CD4-positive, alpha-beta T cell (primary cell): ENCODE measurements around the gene HHEX. TPM values are rescaled to one million over a fixed set of nuclear protein-coding genes. Genes with fewer than 3 reads are reported as not detected.

Experiments used
- ATAC-seq: fragments of 200-7000 bp; cut with Tn5 transposase; one replicate; pipeline ENCODE4 v1.10.0; 2022; ENCODE audit warnings: mild to moderate bottlenecking; ENCODE audit not compliant: poor library complexity
- CTCF ChIA-PET: fragments of 350-600 bp; sonication (Branson Sonifier 250); formaldehyde crosslinking; loops from one replicate; lab custom pipeline; 2021; ENCODE audit warnings: antibody characterized with exemption, inconsistent platforms; lab: Charles Lee
- POLR2A ChIA-PET: fragments of 350-600 bp; sonication (Branson Sonifier 250); formaldehyde crosslinking; loops from one replicate; lab custom pipeline; 2021; ENCODE audit warnings: antibody characterized with exemption, inconsistent platforms; lab: Charles Lee
- DNase-seq, 14 experiments: peaks; one replicate each; pipeline ENCODE4 v3.0.0-alpha.2; 2013 to 2020; ENCODE audit warnings: mixed read lengths in 2 of 14
- H3K27ac ChIP-seq, 2 donors: one replicate each; pipeline versions ENCODE4 v1.5.1 to v1.7.0; 2013; ENCODE audit warnings: low read length in 2 of 2, low read depth in 1 of 2, mild to moderate bottlenecking in 1 of 2
- H3K27me3 ChIP-seq, 2 experiments: 1 replicate in 1 of 2; 2 replicates in 1 of 2; pipeline versions ENCODE4 v1.6.1 to v1.7.0; 2013; ENCODE audit warnings: low read length in 2 of 2, control low read depth in 1 of 2, mild to moderate bottlenecking in 1 of 2, moderate library complexity in 1 of 2; ENCODE audit not compliant: insufficient read depth in 2 of 2, control insufficient read depth in 1 of 2
- H3K36me3 ChIP-seq: one replicate; pipeline ENCODE4 v1.6.1; 2013; ENCODE audit warnings: low read length, control low read depth; ENCODE audit not compliant: insufficient read depth
- H3K4me1 ChIP-seq: one replicate; pipeline ENCODE4 v1.6.1; 2013; ENCODE audit warnings: low read length, control low read depth; ENCODE audit not compliant: insufficient read depth
- H3K4me3 ChIP-seq: one replicate; pipeline ENCODE4 v1.5.1; 2013; ENCODE audit warnings: mild to moderate bottlenecking, low read length, moderate library complexity
- H3K9me3 ChIP-seq, 2 experiments: 1 replicate in 1 of 2; 2 replicates in 1 of 2; pipeline versions ENCODE4 v1.6.1 to v1.7.0; 2013; ENCODE audit warnings: low read length in 2 of 2, mild to moderate bottlenecking in 2 of 2, control low read depth in 1 of 2, moderate library complexity in 1 of 2; ENCODE audit not compliant: control insufficient read depth in 1 of 2, insufficient read depth in 1 of 2
- H3K27ac Mint-ChIP-seq: one replicate; pipeline ENCODE4 v1.8.0; 2020; ENCODE audit warnings: mixed read lengths
- H3K27me3 Mint-ChIP-seq: one replicate; pipeline ENCODE4 v1.8.0; 2021; ENCODE audit warnings: mixed read lengths
- H3K36me3 Mint-ChIP-seq: one replicate; pipeline ENCODE4 v1.8.0; 2021; ENCODE audit warnings: low read depth, mixed read lengths
- H3K4me1 Mint-ChIP-seq: one replicate; pipeline ENCODE4 v1.8.0; 2021; ENCODE audit warnings: low read depth, mixed read lengths
- H3K4me3 Mint-ChIP-seq: one replicate; pipeline ENCODE4 v1.8.0; 2020; ENCODE audit warnings: mild to moderate bottlenecking, mixed read lengths
- H3K9me3 Mint-ChIP-seq: one replicate; pipeline ENCODE4 v1.8.0; 2020; ENCODE audit warnings: mixed read lengths
- intact Hi-C, 2 experiments: fragments of 100-400 bp; cut with DNase I in 1 of 2; cut with micrococcal nuclease in 1 of 2; formaldehyde crosslinking; loops; one replicate each; pipeline versions ENCODE4 v1.15.1 to v1.9.0; 2023 to 2025; cut with DNase I, micrococcal nuclease
- total RNA-seq, 174 experiments: library from RNA in 2 of 174; stranded (reverse) in 2 of 174; gene quantifications; one replicate each; pipeline ENCODE4 v1.2.3 and lab custom pipeline; 2021 to 2026
- TF ChIP-seq, protein P1 (sequence below): fragments of 200-600 bp; IDR thresholded peaks from one replicate; pipeline ENCODE4 v1.8.0; 2022; ENCODE audit warnings: antibody characterized with exemption, mild to moderate bottlenecking

Gene HHEX
- total RNA-seq, 2 experiments from 2014 or later, result 0.96 to 1.0 TPM

DNA sequence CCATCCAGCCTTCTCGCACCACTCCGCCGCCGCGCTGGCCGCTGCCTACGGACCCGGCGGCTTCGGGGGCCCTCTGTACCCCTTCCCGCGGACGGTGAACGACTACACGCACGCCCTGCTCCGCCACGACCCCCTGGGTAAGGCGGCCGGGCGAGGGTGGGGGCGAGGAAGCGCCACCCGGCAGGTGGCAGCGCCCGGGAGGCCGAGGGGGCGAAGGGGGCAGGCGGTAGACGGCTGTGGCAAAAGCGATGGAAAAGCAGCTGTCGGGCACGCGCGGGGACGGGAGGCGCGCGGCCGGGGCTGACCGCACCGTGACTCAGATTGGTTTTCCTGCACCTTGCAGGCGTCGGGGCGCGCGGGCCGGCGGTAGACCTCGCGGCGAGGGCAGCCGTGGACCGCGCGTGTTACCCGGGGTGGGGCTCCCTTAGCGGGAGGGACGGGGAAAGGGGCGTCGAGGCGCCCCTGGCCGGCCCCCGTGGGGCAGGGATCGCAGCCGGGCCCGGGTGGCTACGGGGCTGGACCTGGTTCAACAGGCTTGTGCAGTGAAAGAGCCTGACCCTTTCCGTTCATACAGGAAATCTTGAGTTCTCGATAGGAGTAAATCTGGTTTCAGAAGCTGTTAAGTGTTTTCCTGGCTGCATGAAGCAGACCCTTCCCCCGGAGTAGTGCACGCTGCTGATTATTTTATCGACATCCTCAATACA lies 608 bp downstream of the HHEX start:
- TF ChIP-seq, protein P1, sequence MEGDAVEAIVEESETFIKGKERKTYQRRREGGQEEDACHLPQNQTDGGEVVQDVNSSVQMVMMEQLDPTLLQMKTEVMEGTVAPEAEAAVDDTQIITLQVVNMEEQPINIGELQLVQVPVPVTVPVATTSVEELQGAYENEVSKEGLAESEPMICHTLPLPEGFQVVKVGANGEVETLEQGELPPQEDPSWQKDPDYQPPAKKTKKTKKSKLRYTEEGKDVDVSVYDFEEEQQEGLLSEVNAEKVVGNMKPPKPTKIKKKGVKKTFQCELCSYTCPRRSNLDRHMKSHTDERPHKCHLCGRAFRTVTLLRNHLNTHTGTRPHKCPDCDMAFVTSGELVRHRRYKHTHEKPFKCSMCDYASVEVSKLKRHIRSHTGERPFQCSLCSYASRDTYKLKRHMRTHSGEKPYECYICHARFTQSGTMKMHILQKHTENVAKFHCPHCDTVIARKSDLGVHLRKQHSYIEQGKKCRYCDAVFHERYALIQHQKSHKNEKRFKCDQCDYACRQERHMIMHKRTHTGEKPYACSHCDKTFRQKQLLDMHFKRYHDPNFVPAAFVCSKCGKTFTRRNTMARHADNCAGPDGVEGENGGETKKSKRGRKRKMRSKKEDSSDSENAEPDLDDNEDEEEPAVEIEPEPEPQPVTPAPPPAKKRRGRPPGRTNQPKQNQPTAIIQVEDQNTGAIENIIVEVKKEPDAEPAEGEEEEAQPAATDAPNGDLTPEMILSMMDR, result no peak
- ChIA-PET CTCF (no interaction called here), POLR2A (interaction anchor here (0.7 to 2.1 kb wide), 4 partner anchors 10 to 1312 kb away, joined by 3 to 7 read pairs (median 3); partner anchors contain the start of gene EXOC6)
- Mint-ChIP-seq H3K9me3 (peaks cover 3% of the 10 kb centered on the region), H3K27ac (no peak overlapping the region), H3K4me3 (peak overlapping the region; percentile 85), H3K36me3 (no peaks in the 10 kb centered on the region), H3K27me3 (peaks cover 82% of the 10 kb centered on the region), H3K4me1 (peaks cover 32% of the 10 kb centered on the region)
- H3K4me1 ChIP-seq, result peaks cover 37% of the 10 kb centered on the region
- H3K36me3 ChIP-seq, result no peaks in the 10 kb centered on the region
- intact Hi-C loops, result no loop called here
- H3K27ac ChIP-seq, result no peak overlapping the region
- peak; percentile 59 for ATAC-seq
- peaks cover 36 to 60% of the 10 kb centered on the region in 2 experiments for H3K27me3 ChIP-seq
- peak overlapping the region; percentile 46 for H3K4me3 ChIP-seq
- peak; percentile 23 to 75 (median 45) for DNase-seq
- peaks cover 0 to 24% of the 10 kb centered on the region in 2 experiments for H3K9me3 ChIP-seq

DNA sequence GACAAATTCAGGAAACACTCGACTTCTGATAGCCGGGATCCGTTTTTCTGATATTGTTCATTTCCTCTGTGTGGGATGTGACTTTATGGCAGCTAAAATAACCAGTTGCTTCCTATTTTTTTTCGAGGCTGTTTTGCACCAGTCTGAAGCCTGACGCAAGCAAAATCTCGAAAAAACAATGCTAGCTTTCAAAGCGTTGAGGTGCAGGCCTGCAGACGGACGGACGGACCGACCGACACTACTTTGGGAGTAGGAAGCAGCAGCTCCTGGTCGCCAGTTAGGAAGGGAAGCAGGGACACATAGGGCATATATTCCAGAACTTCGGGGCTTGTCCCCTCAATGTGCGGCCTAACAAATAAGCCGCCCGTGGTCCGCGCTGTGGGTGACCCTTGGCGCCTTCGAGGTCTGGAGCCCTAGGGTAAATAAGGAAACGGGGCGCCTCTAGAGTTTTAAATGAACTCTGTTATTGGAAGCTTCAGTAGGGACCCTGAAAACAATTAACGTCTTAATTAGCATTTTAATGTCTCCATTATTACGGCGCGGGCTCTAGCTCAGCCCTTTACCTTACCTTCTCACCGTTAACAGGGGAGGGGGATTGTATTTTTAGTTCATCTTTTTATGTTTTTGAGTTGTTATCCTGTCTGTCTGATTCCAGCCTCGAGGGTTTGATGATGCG lies 1.3 kb downstream of the HHEX start:
- intact Hi-C loops, result no loop called here
- POLR2A ChIA-PET, result interaction anchor here (0.7 to 2.1 kb wide), 4 partner anchors 9 to 1313 kb away, joined by 3 to 7 read pairs (median 3); partner anchors contain the start of gene EXOC6
- H3K4me3 Mint-ChIP-seq, result peak overlapping the region; percentile 85
- H3K27me3 Mint-ChIP-seq, result peaks cover 77% of the 10 kb centered on the region
- Histone ChIP-seq H3K4me1 (peaks cover 37% of the 10 kb centered on the region), H3K36me3 (no peaks in the 10 kb centered on the region), H3K27ac (no peak overlapping the region), H3K9me3 (peaks cover 0 to 26% of the 10 kb centered on the region in 2 experiments), H3K4me3 (peak overlapping the region; percentile 46), H3K27me3 (peaks cover 40 to 64% of the 10 kb centered on the region in 2 experiments)
- H3K9me3 Mint-ChIP-seq, result no peaks in the 10 kb centered on the region
- CTCF ChIA-PET, result no interaction called here
- H3K36me3 Mint-ChIP-seq, result no peaks in the 10 kb centered on the region
- H3K27ac Mint-ChIP-seq, result no peak overlapping the region
- peak; percentile 25 for ATAC-seq
- DNase-seq, result peak in 2 of 14 experiments; percentile 19 to 30
- TF ChIP-seq, protein P1, result no peak
- H3K4me1 Mint-ChIP-seq, result peaks cover 32% of the 10 kb centered on the region

DNA sequence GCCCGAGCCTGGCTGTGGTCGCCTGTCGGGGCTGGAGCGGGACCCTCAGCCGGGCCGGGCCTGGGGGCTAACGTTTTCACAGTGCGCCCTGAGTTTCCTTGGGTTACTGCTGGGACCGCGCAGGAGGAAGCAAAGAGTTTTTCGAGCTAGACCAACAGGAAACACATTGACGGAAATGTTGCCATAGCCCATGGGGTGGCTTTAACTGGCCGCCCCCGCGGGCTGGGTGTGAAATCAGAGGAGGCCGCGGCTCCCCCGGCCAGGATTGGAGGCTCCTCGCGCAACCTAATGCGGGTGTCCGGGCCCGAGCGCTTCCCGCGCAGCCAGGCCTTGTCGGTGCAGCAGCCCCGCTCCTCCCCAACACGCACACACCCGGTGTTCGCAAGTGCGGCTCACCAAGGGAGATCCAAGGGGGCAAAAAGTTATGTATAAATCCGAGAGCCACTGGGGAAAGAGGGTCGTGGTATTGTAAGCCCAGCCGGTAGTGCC lies 1.9 kb downstream of the HHEX start:
- Histone ChIP-seq H3K9me3 (peaks cover 0 to 32% of the 10 kb centered on the region in 2 experiments), H3K27ac (no peak overlapping the region), H3K4me3 (peak overlapping the region; percentile 46), H3K36me3 (no peaks in the 10 kb centered on the region), H3K27me3 (peaks cover 43 to 64% of the 10 kb centered on the region in 2 experiments), H3K4me1 (peaks cover 37% of the 10 kb centered on the region)
- Mint-ChIP-seq H3K4me1 (peaks cover 32% of the 10 kb centered on the region), H3K36me3 (no peaks in the 10 kb centered on the region), H3K27ac (no peak overlapping the region), H3K9me3 (no peaks in the 10 kb centered on the region), H3K4me3 (peak overlapping the region; percentile 85), H3K27me3 (peaks cover 78% of the 10 kb centered on the region)
- CTCF ChIA-PET, result no interaction called here
- intact Hi-C loops, result no loop called here
- TF ChIP-seq, protein P1, result no peak
- peak in 3 of 14 experiments; percentile 26 to 47 (median 31) for DNase-seq
- POLR2A ChIA-PET, result interaction anchor here (2.1 kb wide), 1 partner anchor 100 kb away, joined by 7 read pairs; no protein-coding TSS in a partner anchor
- no peak for ATAC-seq
